CD14-positive monocyte (primary cell): Measurements from ENCODE around the gene TTF2. TPM values are rescaled to one million over a fixed set of nuclear protein-coding genes. Genes with fewer than 3 reads are reported as not detected.

Experiments used
- DNase-seq, 3 donors: peaks; one replicate each; pipeline ENCODE4 v3.0.0-alpha.2; 2011 to 2022
- H2AFZ ChIP-seq: 2 replicates; pipeline ENCODE4 v1.6.0; 2012; ENCODE audit warnings: mild to moderate bottlenecking, low read depth, low read length, inconsistent platforms; ENCODE audit not compliant: insufficient read depth, poor library complexity, severe bottlenecking
- H3K27ac ChIP-seq, 2 donors: 1 replicate in 1 of 2; 2 replicates in 1 of 2; pipeline ENCODE4 v1.5.1; 2012 to 2013; ENCODE audit warnings: low read length in 2 of 2, control low read depth in 1 of 2, inconsistent platforms in 1 of 2, low read depth in 1 of 2, mild to moderate bottlenecking in 1 of 2
- H3K27me3 ChIP-seq, 2 donors: one replicate each; pipeline versions ENCODE4 v1.6.0 to v1.6.1; 2011 to 2013; ENCODE audit warnings: low read length in 2 of 2; ENCODE audit not compliant: control insufficient read depth in 2 of 2, insufficient read depth in 2 of 2
- H3K36me3 ChIP-seq, 2 donors: replicated peaks in 1 of 2; 1 replicate in 1 of 2; 2 replicates in 1 of 2; pipeline versions ENCODE4 v1.5.1 to v1.6.1; 2012 to 2013; ENCODE audit warnings: low read length in 2 of 2, control low read depth in 1 of 2, inconsistent platforms in 1 of 2, mild to moderate bottlenecking in 1 of 2; ENCODE audit not compliant: insufficient read depth in 2 of 2, control insufficient read depth in 1 of 2
- H3K4me1 ChIP-seq, 2 donors: 1 replicate in 1 of 2; 2 replicates in 1 of 2; pipeline versions ENCODE4 v1.5.1 to v1.6.1; 2012 to 2013; ENCODE audit warnings: low read length in 2 of 2, control low read depth in 1 of 2, inconsistent platforms in 1 of 2, mild to moderate bottlenecking in 1 of 2, moderate library complexity in 1 of 2; ENCODE audit not compliant: insufficient read depth in 2 of 2, control insufficient read depth in 1 of 2
- H3K4me2 ChIP-seq: replicated peaks from 2 replicates; pipeline ENCODE3; 2012; ENCODE audit warnings: low read length, moderate library complexity, mild to moderate bottlenecking; ENCODE audit not compliant: poor library complexity, severe bottlenecking; ENCODE audit errors: extremely low read depth
- H3K4me3 ChIP-seq, 3 experiments: fragments of 200-600 bp in 1 of 3; sonication (generic) in 1 of 3; replicated peaks in 1 of 3; 1 replicate in 2 of 3; 2 replicates in 1 of 3; pipeline ENCODE4 v1.5.1; 2011 to 2013; ENCODE audit warnings: low read length in 3 of 3, mild to moderate bottlenecking in 3 of 3, control low read depth in 2 of 3, low read depth in 2 of 3, inconsistent platforms in 1 of 3, moderate library complexity in 1 of 3
- H3K79me2 ChIP-seq: 2 replicates; pipeline ENCODE4 v1.6.0; 2012; ENCODE audit warnings: mild to moderate bottlenecking, control low read depth, inconsistent platforms, low read length, moderate library complexity; ENCODE audit not compliant: insufficient read depth
- H3K9ac ChIP-seq: 2 replicates; pipeline ENCODE4 v1.6.0; 2017; ENCODE audit warnings: low read length, mild to moderate bottlenecking; ENCODE audit not compliant: insufficient read depth, poor library complexity, severe bottlenecking
- H3K9me3 ChIP-seq, 2 donors: replicated peaks in 1 of 2; 1 replicate in 1 of 2; 2 replicates in 1 of 2; pipeline versions ENCODE4 v1.5.1 to v1.6.1; 2012 to 2013; ENCODE audit warnings: low read length in 2 of 2, control low read depth in 1 of 2; ENCODE audit not compliant: control insufficient read depth in 1 of 2, insufficient read depth in 1 of 2
- H4K20me1 ChIP-seq: 2 replicates; pipeline ENCODE4 v1.6.0; 2012; ENCODE audit warnings: mild to moderate bottlenecking, low read length, control low read depth, moderate library complexity; ENCODE audit not compliant: insufficient read depth
- H3K27ac Mint-ChIP-seq, 7 donors: one replicate each; pipeline ENCODE4 v1.8.0; 2020; ENCODE audit warnings: mild to moderate bottlenecking in 7 of 7, mixed read lengths in 7 of 7, moderate library complexity in 6 of 7, inconsistent platforms in 2 of 7
- H3K27me3 Mint-ChIP-seq, 3 donors: one replicate each; pipeline ENCODE4 v1.8.0; 2021 to 2022; ENCODE audit warnings: low read depth in 3 of 3, mild to moderate bottlenecking in 3 of 3, mixed read lengths in 3 of 3, moderate library complexity in 3 of 3, inconsistent platforms in 1 of 3
- H3K36me3 Mint-ChIP-seq, 2 donors: one replicate each; pipeline ENCODE4 v1.8.0; 2020; ENCODE audit warnings: mixed read lengths in 2 of 2, inconsistent platforms in 1 of 2, mild to moderate bottlenecking in 1 of 2
- H3K4me1 Mint-ChIP-seq: one replicate; pipeline ENCODE4 v1.8.0; 2020; ENCODE audit warnings: mild to moderate bottlenecking, mixed read lengths
- H3K4me3 Mint-ChIP-seq, 2 donors: one replicate each; pipeline ENCODE4 v1.8.0; 2020; ENCODE audit warnings: mild to moderate bottlenecking in 2 of 2, mixed read lengths in 2 of 2, moderate library complexity in 1 of 2
- H3K9me3 Mint-ChIP-seq, 7 donors: one replicate each; pipeline ENCODE4 v1.8.0; 2020 to 2022; ENCODE audit warnings: mixed read lengths in 7 of 7, mild to moderate bottlenecking in 6 of 7, moderate library complexity in 6 of 7, inconsistent platforms in 2 of 7
- CTCF ChIP-seq: fragments of 200-600 bp; IDR thresholded peaks from one replicate; pipeline ENCODE4 v1.8.0; 2022; ENCODE audit warnings: antibody characterized with exemption, mild to moderate bottlenecking
- WGBS: methylation state at CpG from one replicate; pipeline ENCODE4 v1.1.5; 2013; ENCODE audit warnings: missing lambda C conversion rate; ENCODE audit not compliant: insufficient coverage; 5-methylcytosine and 5-hydroxymethylcytosine counted together
- intact Hi-C, 2 donors: fragments of 100-400 bp; cut with micrococcal nuclease; formaldehyde crosslinking; loops; one replicate each; pipeline versions ENCODE4 v1.15.0 to v1.15.1; 2023
- polyA plus RNA-seq, 3 donors: library from polyadenylated mRNA; depleted of rRNA in 1 of 3; unstranded in 2 of 3; stranded (reverse) in 1 of 3; fragments of 300-500 nt in 2 of 3; fragments of >200 nt in 1 of 3; fragmentation: Illumina TruSeq in 2 of 3; gene quantifications; 1 replicate in 2 of 3; 2 replicates in 1 of 3; pipeline ENCODE4 v1.2.3, GENCODE V29; 2012 to 2021

Gene TTF2
- polyA plus RNA-seq, 3 donors = 5.6 to 12.9 (median 8.0) TPM

- Mint-ChIP-seq H3K27ac (no peak overlapping the region), H3K4me1 (no peaks in the 10 kb centered on the region)
Observed at GRCh38 chr1:117017648-117018047, 42.5 kb upstream of the TTF2 start.

GRCh38 chr1:117020526-117021156 lies 39.5 kb upstream of the TTF2 start:
- Mint-ChIP-seq H3K27me3 (no peaks in the 10 kb centered on the region), H3K4me3 (no peak overlapping the region), H3K4me1 (no peaks in the 10 kb centered on the region), H3K9me3 (no peaks in the 10 kb centered on the region), H3K36me3 (peaks cover 87 to 91% of the 10 kb centered on the region in 2 donors), H3K27ac (no peak overlapping the region)
- H3K4me1 ChIP-seq = peaks cover 0 to under 1% of the 10 kb centered on the region in 2 donors
- no peaks in the 10 kb centered on the region for H3K79me2 ChIP-seq
- TF ChIP-seq CTCF = no peak
- H3K27me3 ChIP-seq = no peaks in the 10 kb centered on the region
- H3K9ac ChIP-seq = no peak overlapping the region
- H3K4me3 ChIP-seq = no peak overlapping the region
- no peak overlapping the region for H3K4me2 ChIP-seq
- no peak overlapping the region for H2AFZ ChIP-seq
- DNase-seq = no peak
- H4K20me1 ChIP-seq = no peaks in the 10 kb centered on the region
- intact Hi-C loops = no loop called here
- WGBS = no CpG with 5 or more reads among the region's 1 CpG
- H3K36me3 ChIP-seq = peaks cover 12 to 74% of the 10 kb centered on the region in 2 donors
- no peaks in the 10 kb centered on the region for H3K9me3 ChIP-seq
- no peak overlapping the region for H3K27ac ChIP-seq

More at GRCh38 chr1:117017648-117018047, 42.5 kb upstream of the TTF2 start:
- Histone ChIP-seq H3K27ac (no peak overlapping the region), H2AFZ (no peak overlapping the region), H3K36me3 (peaks cover 12 to 83% of the 10 kb centered on the region in 2 donors), H3K27me3 (no peaks in the 10 kb centered on the region), H3K4me2 (no peak overlapping the region), H3K4me3 (no peak overlapping the region), H3K4me1 (peaks cover under 1 to 11% of the 10 kb centered on the region in 2 donors), H3K9ac (no peak overlapping the region), H3K9me3 (no peaks in the 10 kb centered on the region), H3K79me2 (no peaks in the 10 kb centered on the region), H4K20me1 (no peaks in the 10 kb centered on the region)
- intact Hi-C loops = no loop called here
- Mint-ChIP-seq H3K36me3 (peaks cover 90 to 92% of the 10 kb centered on the region in 2 donors), H3K27me3 (no peaks in the 10 kb centered on the region), H3K4me3 (no peak overlapping the region), H3K9me3 (no peaks in the 10 kb centered on the region)
- TF ChIP-seq CTCF = no peak
- 100% methylated on average over 1 of the region's 3 CpGs for WGBS
- DNase-seq = no peak
